Measurements from ENCODE around the gene NECAP2.
"Not testable (repeated sequence)": the region's sequence is repeated elsewhere in the genome, so short reads cannot be mapped to it uniquely, and the experiment has no call there.

The NECAP2 gene

DNA sequence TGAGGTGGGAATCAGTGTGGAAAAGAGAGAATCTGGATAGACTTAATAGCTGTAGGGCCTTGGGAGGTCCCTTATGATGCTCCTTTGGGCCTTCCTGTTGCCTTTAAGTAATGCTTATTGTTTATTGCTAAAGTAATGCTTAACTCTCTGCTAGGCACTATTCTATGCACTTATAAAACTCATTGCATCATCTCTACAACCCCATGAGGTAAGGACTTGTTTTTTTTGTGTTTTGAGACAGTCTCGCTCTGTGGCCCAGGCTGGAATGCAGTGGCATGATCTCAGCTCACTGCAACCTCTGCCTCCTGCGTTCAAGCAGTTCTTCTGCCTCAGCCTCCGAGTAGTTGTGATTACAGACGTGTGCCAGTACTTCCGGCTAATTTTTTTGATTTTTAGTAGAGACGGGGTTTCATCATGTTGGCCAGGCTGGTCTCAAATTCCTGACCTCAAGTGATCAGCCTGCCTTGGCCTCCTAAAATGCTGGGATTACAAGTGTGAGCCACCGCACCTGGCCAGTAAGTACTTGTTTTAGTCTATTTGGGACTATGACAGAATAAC lies 22.3 kb downstream of the NECAP2 start:
- no peak for DNase-seq

DNA sequence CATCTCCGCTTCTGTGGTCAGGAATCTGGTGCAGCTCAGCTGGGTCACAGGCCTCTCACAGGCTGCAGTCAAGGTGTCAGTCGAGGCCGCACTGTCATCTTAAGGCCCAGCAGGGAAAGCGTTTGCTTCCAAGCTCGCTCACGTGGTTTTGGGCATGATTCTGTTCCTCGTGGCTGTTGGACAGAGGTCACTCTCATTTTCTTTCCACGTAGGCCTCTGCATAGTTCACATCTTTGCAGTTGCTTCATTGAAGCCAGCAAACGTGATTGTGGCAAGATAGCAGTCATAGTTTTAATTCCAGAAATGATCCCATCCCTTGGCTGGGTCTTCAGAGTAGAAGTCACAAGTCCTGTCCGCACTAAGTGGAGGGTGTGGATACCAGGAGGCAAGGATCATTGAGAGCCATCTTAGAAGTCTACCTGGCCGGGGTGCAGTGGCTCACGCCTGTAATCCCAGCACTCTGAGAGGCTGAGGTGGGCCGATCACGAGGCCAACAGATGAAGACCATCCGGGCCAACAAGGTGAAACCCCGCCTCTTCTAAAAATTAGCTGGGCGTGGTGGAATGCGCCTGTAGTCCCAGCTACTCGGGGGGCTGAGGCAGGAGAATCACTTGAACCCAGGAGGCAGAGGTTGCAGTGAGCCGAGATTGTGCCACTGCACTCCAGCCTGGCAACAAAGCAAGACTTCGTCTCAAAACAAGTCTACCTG lies 24.5 kb downstream of the NECAP2 start:
- no peak for DNase-seq

DNA sequence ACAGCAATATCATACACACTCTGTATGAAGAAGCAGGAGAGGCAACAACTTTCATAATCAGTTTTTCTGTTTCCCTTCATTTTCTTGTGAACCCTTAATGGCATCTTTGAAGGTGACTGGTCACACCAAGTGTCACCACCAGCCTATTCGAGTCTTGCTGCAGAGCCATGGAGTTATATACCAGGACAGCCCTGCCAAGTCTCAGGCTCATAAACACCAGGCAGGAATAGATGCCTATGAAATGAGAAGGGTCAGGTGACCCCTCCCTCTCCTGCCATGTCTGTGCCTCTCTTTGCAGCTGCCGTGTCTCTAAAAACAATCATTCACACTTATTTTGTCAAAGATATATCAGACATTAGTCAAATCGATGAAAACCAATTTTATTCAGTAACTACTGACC lies 28.0 kb downstream of the NECAP2 start:
- DNase-seq, result no peak

DNA sequence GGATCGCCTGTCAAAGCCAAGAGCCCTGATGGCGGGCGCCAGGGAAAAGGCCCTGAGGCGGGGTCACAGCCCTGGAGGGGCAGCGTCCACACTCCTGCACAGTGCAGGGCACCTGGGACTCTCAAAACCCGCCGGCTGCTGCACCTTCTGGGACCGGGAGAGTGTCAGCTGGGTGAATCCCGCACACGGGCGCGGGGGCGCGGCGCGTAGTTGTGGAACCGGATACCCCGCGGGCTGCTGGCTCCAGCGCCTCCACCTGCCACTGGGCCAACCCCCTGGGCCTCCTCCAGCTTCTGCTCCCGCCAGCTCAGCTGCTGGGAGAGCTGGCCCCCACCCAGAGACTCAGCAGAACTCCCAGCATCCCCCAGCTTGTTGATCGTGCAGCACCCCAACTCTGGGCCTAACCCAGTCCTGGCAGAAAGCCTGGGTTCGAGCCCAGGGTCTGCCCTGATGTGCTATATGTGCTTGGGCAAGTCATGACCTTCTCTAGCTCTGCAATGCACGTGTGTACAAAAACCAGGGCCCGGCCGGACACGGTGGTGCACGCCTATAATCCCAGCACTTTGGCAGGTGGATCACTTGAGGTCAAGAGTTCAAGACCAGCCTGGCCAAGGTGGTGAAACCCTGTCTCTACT lies 33.8 kb downstream of the NECAP2 start:
- DNase-seq, result no peak

DNA sequence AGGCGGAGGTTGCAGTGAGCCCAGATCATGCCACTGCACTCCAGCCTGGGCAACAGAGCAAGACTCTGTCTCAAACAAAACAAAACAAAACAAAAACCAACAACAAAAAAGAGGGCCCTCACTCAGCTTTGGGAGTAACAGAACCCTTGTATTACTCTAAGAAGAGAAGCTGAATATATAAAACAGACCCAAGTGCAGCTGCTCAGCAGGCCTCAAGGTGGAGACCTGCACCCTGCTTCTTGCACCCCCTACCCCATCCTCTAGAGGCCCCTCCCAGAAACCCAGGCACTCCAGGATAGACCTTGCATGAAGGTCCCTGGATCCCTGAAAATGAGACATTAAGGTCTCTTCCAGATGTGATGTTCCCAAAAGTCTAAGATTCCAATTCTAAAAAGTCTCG lies 34.4 kb downstream of the NECAP2 start:
- DNase-seq, result not testable (repeated sequence)

DNA sequence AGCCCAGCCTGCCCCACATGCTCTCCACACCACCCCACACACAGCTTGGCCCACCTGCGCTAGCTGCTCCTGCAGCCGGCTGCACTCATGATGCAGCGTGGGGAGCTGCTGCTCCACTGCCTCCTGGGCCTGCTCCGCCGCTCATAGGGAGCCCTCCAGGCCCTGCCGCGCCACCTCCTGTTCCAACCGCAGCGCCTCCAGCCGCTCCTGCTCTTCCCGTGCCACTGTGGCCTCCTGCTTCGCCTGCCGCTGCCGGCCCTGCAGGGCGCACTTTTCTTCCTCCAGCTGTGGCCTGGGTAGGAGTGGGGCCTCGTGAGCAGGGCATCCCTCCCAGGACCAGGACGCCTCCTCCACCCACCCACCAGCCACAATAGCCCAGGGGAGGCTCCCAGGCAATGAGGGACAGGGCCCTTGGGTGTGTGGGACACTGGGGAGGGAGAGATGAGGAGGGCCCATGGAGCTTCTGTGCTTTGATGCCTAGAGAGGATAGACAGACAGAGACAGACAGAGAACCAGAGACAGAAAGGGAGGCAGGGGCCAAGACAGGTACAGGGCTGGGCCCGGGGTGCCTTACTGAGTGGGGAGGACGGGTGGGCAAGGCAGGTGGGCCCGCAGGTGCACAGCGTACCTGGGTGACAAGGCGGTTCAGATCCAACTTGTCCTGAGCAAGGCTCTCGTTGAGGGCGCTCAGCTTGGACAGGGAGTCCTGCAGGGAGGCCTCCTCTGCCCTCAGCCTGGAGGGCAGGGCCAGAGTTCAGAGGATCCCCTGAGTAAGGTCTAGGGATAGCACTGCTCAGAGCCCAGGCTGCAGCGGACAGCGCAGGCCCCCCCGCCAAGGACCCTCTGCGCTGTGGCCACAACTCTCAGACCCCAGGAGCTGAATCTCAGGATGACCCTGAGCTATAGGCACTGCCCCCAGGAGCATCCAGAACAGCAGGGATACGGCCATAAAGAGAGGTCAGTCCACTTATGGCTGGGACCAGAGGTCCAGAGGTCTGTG lies 35.5 kb downstream of the NECAP2 start:
- DNase-seq, result not testable (repeated sequence)

DNA sequence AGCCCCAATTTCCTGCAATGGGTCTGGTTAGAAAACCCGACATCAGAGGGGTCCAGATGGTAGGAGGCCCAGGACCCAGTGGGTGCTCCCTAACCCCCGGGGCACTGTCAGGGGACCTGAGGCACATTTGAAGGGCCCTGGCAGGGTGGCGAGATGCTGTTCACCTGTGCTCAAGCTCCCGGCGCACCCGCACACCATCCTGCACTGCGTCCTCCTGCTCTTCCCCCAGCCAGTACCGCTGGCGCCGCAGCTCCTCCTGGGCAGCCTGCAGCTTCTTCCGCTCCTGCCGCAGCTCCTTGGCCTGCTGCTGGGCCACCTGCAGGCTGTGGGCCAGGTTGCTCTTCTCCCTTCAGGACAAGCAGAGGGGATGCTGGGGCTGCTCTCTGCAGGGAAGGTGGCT lies 37.6 kb downstream of the NECAP2 start:
- DNase-seq, result no peak

DNA sequence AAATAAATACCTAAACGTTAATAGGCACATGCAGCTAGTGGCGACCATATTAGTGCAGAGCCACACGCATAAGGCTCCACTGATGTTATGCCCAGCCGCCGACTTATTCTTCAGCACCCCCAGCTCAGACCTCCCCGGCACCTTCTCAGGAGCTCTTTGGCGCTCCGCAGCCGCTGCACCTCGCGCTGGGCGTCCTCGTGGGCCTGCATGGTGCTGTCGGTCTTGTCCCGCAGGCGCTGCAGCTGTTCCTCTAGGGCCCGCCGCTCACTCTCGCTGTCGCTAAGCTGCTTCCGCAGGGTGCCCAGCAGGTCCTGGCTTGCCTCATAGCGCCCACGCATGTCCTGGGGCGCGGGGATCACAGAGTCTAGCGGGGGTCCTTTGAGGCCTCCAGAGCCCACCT lies 42.6 kb downstream of the NECAP2 start:
- DNase-seq, result not testable (repeated sequence)

DNA sequence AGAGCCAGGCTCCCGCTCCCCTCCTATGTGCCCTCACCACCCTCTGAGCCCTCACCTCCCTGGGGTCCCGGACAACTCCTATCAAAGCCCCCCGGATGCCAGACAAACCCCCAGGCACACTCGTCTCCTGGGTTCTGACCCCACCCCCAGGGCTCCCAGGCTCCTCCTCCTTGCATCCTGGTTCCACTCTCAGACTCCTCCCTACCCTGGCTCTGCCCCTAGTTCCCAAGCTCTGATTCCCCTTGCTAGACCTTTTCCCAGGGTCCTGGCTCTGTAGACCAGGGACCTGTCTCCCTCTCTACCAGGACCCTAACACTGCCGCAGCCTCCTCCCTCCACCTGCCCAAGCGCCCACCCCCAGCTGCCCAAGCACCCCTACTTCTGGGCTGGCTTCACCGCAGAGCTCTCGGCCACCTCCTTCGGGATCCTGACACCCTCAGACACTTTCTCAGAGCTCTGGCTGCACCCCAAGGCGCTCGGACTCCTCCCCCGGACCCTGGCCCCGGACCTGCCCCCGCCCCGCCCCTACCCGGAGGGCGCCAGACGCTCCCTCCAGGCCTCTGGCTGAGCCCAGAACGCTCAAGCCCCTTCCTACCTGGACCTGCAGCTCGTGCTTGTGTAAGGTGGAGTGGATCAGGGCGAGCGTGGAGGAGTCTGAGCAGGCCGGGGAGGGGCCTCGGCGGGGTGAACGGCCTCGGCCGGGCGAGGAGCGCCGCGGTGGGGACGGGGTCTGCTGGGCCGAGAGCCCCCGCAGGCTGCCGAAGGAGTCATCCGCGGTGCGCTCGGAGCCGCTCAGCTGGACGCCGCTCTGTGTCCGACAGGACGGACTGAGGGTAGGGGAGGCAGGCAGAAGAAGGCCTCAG lies 43.3 kb downstream of the NECAP2 start:
- DNase-seq, result not testable (repeated sequence)

DNA sequence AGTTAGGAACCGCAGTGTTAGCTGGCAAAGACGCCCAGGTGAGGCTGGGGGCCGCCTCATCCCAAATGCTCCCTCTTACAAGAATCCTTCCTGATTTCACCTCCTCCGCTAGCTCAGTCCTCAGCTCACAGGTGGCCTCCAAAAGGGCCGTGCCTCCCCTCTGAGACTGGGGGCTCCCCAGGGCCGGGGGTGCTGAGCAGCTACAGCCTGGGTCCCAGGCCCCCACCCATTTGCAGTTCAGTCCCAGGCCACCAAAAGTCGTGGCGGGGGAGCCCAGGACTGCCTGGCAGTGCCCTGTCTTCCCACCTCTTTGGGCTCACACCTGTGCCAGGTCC lies 43.9 kb downstream of the NECAP2 start:
- no peak for DNase-seq

DNA sequence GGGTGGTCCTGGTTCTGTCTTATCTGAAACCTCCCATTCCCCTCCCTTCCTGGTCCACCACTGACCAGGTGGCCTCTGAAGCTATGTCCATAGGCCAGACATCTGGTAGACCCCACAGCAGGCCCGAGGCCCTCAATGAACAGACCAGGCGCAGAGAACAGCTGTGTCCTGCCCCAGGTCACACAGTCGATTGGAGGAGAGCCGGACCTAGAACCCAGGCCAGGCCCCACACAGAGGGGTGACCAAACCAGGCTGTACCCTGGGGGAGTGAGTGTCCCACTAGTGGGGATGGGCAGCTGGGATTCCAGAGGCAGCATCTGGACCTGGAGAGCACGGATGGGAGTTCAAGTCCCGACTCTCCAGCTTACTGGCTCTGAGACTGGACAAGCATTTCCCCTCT lies 44.4 kb downstream of the NECAP2 start:
- DNase-seq, result no peak

DNA sequence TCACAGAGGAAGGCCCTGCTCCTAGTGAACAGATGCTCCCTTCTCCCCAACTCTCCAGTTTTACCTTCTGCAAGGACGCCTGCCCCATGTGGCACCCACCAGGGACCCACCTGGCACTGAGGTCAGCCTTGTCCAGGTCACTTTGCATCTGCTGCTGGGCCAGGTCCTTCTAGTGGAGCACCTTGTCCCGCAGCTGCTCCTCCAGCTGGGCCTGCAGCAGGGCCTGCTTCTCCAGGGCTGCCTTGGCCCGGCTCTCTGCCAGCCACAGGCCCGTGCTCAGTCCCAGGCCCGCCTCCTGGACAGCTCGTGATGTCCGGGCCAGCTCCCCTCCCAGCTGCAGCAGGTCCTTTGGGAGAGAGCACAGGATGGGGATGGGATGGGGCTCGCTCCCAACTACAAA lies 45.8 kb downstream of the NECAP2 start:
- DNase-seq, result not testable (repeated sequence)

DNA sequence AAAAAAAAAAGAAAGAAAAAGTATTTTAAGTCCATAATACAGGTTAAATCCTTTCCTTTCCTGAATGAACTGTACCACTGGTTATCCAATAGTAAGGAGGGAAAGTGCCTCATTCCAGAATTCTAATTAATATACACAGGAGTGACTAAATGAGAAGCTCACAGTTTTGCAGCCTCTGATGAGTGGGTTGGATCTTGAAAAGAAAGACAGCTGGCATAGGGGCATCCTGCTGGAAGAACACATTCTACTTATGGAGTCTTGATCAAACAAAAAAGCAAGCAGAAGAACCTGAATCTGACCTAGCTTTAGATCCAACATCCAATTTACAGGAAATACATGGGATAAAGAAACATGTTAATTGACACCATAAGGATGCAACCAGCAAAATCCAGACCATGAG lies 46.5 kb downstream of the NECAP2 start:
- not testable (repeated sequence) for DNase-seq

DNA sequence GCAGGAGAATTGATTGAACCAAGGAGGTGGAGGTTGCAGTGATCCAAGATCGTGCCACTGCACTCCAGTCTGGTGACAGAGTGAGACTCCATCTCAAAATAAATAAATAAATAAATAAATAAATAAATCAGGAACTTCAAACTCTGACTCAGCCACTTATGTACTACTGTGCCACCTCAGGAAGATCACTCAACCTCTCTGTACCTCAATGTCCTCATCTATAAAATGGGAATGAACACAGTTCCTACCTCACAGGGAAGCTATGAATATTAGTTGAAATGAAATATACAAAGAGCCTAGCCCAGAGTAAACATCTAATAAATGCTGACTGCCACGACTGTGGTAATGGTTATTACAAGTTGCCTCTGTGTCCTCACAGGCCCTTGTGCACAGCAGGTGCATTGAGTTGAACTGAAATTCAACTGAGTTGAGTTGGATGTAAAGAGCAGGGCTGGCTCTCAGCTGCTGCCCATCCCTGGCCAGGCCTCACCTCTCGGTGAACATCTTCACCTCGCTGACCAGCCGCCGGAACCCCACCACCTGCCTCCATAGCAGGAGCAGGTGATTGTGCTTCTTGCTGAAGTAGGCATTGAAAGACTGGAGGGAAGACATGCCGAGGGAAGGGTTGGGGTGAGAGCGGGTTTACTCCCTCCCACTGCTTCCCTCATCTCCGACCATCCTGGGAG lies 48.8 kb downstream of the NECAP2 start:
- DNase-seq, result not testable (repeated sequence)

DNA sequence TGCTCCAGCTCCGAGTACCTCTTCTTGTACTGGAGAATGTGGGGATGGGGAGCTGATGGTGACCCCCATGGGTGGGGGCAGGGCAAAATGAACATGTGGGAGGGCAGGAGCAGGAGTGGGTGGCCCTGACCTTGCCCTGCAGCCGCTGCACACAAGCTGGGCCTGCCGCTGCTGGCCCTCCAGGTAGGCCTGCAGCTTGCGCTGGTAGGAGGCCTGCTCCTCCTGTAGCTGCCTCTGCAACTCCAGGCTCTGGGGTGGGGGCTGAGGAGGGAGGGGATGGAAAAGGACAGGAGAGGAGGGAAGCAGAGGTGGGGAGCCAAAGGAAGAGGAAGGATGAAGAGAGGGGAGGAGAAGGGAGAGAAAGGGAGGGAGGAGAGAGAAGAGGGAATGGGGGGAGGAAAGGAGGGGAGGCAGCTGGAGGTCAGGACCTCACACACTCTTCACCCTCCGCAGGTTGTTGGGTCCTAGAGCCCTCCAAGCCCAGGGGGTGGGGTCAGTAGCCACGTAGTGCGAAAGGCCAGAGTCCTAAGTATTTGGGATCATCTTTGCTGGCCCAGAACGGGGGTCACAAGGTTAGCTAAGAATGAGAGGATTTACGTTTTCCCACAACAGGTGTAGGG lies 50.6 kb downstream of the NECAP2 start:
- no peak for DNase-seq

DNA sequence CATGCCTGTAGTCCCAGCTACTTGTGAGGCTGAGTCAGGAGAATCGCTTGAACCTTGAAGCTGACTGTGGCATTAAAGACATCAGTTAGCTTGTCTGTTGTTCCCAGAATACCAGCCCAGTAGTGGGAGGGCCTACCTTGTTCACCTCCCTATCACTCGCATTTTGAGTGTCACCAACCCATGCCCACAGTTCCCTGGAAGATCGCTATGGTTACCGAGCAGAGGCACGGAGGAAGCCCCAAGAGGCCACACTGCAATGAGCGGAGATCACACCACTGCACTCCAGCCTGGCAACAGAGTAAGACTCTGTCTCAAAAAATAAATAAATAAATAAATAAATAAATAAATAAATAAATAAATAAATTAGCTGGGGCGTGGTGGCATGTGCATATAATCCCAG lies 52.4 kb downstream of the NECAP2 start:
- not testable (repeated sequence) for DNase-seq

DNA sequence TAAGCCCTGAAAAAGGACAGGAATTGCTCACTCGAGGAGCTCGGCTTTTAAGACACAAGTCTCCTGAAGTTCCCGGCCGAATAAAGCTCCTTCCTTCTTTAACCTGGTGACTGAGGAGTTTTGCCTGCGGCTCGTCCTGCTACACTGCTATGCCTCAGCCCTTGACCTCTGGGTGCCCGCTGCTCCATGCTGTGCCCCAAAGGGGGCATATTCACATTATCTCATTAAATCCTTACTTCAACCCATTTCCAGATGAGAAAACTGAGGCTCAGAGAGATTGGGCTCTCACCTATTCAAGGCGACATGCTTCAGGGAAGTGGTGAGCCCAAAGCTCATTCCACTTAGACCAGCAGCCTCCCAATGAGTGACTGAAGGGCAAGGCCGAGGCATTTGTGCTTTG lies 53.2 kb downstream of the NECAP2 start:
- DNase-seq, result not testable (repeated sequence)

DNA sequence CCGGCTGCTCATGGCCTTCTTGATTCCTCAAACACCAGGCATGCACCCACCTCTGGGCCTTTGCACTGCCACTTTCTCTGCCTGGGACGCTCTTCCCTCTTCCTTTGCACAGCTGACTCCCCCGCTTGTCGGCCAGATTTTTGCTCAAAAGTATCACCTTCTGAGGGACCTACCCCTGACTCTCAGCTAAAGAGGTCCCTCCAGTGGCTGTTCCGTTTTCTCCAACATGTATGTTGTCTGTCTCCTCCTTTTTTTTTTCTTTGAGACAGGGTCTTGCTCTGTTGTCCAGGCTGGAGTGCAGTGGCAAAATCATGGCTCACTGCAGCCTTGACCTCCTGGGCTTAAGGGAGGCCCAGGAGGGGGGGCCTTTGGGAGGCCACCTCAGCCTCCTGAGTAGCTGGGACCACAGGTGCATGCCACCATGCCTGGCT lies 57.0 kb downstream of the NECAP2 start:
- not testable (repeated sequence) for DNase-seq

DNA sequence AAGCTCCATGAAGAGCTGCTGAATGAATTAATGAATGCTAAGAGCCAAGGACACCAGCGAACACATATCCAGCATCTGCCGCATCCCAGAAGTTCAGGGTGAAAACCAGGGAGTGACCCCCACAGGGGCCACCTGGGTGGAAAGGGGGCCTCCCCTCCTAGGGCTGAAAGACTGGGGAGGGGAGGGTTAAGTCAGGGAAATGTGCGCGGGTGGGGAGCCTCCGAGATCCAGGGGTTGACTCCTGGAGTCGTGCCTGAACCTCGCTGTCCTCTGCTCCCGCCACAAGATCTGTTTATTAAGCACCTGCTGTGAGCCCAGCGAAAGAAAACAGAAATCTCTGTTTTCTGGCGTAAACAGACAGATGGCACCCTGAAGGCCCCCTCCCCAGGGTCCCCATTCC lies 57.5 kb downstream of the NECAP2 start:
- DNase-seq, result not testable (repeated sequence)

DNA sequence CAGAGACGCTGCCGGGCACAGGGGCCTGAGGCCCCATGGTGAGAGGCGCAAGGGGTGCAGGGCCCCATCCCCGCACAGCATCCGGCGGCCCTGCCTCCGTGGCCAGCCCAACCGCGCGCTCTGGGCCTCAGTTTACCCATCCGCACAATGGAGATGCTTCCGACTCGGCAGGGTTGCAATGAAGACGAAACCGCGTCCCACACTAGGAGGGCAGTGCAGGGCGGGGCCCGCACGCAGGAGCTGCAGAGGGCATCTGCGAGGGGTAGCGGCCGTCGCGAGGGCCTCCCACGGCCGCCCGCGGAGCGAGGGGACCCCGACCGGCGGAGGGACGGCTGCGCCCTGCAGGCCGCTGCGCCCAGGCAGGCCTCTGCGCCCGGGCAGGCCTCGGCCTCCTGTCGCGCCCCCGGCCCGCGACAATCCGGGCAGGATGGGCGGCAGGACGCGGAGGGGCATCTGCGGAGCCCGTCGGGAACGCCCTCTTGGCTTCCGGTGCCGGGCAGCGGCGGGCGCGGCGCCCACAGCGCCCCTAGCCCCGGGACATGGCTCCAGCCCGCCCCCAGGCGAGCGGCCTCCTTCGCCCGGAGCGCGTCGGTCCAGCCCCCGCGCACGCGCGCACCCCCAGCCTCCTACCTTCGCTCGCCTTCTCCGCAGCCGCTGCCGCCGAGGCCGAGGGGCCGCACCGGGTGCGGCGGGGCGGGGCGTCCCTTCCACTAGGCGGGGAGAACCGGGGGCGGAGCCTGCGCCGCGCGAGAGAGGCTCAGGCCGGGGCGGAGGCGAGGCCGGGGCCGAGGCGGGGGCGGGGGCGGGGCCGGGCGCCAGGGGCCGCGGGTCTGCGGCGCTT lies 58.3 kb downstream of the NECAP2 start:
- peak; percentile 95 for DNase-seq
